Measurements from ENCODE around the gene UBAP2.

Gene UBAP2

DNA sequence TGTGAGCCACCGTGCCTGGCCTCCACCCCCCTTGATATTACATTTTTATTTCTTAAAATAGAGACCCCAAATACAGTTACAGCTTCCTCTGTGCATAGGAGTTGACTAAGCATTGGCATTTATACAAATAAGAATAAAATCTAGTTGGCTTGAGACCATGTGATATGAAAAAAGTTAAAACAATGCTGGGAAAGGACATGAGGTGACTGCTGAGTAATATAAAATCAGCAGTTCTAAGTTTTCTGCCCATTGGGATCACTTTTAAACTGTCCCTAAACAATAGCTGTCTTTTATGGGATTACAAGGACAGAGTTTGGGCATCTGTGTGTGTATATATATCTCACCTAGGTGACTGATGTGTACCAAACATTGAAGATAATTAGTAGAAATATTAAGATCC lies 135.1 kb downstream of the UBAP2 start:
- H3K27ac ChIP-seq: no peak overlapping the region
- H3K27me3 ChIP-seq: no peaks in the 10 kb centered on the region
- H3K4me3 ChIP-seq (ENCODE audit: low read depth in 1 of 2, low read length in 1 of 2): no peak overlapping the region

DNA sequence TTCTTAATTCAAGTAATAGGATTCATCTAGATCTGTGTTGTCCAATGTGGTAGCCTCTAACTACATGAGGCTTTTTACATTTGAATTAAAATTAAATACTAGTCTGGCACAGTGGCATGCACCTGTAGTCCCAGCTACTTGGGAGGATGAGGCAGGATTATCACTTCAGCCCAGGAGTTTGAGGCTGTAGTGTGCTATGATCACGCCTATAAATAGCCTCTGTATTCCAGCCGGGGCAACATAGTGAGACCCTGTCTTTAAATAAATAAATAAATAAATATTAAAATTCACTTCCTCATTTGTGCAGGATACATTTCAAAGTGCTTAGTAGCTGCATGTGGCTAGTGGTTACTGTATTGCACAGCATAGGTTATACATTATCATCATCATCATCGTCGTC lies 139.9 kb downstream of the UBAP2 start:
- Histone ChIP-seq H3K27me3 (no peaks in the 10 kb centered on the region), H3K4me3 (ENCODE audit: low read depth in 1 of 2, low read length in 1 of 2) (no peak overlapping the region), H3K27ac (no peak overlapping the region), H3K9me3 (no peaks in the 10 kb centered on the region), H3K4me1 (ENCODE audit: control insufficient read depth in 1 of 2, insufficient read depth in 1 of 2, low read depth in 1 of 2, low read length in 1 of 2) (no peaks in the 10 kb centered on the region), H3K36me3 (peaks cover 43% of the 10 kb centered on the region)
- TF ChIP-seq, protein P1, sequence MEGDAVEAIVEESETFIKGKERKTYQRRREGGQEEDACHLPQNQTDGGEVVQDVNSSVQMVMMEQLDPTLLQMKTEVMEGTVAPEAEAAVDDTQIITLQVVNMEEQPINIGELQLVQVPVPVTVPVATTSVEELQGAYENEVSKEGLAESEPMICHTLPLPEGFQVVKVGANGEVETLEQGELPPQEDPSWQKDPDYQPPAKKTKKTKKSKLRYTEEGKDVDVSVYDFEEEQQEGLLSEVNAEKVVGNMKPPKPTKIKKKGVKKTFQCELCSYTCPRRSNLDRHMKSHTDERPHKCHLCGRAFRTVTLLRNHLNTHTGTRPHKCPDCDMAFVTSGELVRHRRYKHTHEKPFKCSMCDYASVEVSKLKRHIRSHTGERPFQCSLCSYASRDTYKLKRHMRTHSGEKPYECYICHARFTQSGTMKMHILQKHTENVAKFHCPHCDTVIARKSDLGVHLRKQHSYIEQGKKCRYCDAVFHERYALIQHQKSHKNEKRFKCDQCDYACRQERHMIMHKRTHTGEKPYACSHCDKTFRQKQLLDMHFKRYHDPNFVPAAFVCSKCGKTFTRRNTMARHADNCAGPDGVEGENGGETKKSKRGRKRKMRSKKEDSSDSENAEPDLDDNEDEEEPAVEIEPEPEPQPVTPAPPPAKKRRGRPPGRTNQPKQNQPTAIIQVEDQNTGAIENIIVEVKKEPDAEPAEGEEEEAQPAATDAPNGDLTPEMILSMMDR (IDR thresholded peaks at IDR 0.05): no peak

More for the DNA sequence above, 135.1 kb downstream of the UBAP2 start:
- TF ChIP-seq, protein P1 (IDR thresholded peaks at IDR 0.05): no peak
- peaks cover 71% of the 10 kb centered on the region for H3K36me3 ChIP-seq
- no peaks in the 10 kb centered on the region for H3K4me1 ChIP-seq (ENCODE audit: control insufficient read depth in 1 of 2, insufficient read depth in 1 of 2, low read depth in 1 of 2, low read length in 1 of 2)
- H3K9me3 ChIP-seq: no peaks in the 10 kb centered on the region

DNA sequence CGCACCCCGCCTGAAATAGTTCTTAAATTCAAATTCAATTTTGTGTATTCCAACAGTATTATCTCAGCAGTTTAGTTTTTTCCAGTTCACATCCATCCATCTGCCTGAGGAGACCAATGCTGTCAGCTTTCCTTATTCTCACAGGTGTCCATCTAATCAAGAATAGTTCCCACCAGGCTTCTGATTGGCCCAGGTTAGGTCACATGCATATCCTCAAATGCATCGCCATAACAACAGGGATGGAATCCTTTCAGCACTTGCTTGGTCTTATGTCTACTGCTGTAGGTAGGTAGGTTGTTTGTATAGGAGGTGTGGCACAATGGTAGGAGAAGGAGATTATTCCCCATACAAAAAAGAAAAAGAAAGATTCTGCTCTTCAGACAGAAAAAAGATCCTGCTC lies 140.6 kb downstream of the UBAP2 start:
- Histone ChIP-seq H3K4me3 (ENCODE audit: low read depth in 1 of 2, low read length in 1 of 2) (no peak overlapping the region), H3K36me3 (peaks cover 37% of the 10 kb centered on the region), H3K4me1 (ENCODE audit: control insufficient read depth in 1 of 2, insufficient read depth in 1 of 2, low read depth in 1 of 2, low read length in 1 of 2) (no peaks in the 10 kb centered on the region), H3K9me3 (no peaks in the 10 kb centered on the region), H3K27me3 (no peaks in the 10 kb centered on the region), H3K27ac (no peak overlapping the region)
- TF ChIP-seq, protein P1 (IDR thresholded peaks at IDR 0.05): no peak

DNA sequence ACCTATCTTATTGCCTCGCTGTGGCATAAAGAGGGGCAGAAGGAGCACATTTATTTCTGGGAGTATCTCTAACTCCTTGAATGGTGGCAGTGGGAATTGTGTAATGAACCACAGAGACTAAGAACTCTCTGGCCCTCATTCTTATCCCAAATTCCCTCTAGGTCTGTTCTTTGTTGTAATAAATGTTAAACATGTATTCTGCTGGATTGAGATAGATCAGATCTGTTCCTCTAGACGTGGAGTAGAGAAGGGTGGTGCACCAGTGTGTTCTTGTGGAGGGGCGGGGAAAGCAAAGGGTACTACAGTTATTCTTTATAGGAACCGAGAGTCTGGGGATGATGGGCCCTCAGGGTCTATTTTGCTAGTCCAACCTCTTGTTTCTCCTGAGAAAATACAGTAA lies 141.3 kb downstream of the UBAP2 start:
- Histone ChIP-seq H3K9me3 (no peaks in the 10 kb centered on the region), H3K27me3 (no peaks in the 10 kb centered on the region), H3K27ac (no peak overlapping the region), H3K36me3 (peaks cover 36% of the 10 kb centered on the region), H3K4me3 (ENCODE audit: low read depth in 1 of 2, low read length in 1 of 2) (no peak overlapping the region), H3K4me1 (ENCODE audit: control insufficient read depth in 1 of 2, insufficient read depth in 1 of 2, low read depth in 1 of 2, low read length in 1 of 2) (no peaks in the 10 kb centered on the region)
- TF ChIP-seq, protein P1 (IDR thresholded peaks at IDR 0.05): no peak

DNA sequence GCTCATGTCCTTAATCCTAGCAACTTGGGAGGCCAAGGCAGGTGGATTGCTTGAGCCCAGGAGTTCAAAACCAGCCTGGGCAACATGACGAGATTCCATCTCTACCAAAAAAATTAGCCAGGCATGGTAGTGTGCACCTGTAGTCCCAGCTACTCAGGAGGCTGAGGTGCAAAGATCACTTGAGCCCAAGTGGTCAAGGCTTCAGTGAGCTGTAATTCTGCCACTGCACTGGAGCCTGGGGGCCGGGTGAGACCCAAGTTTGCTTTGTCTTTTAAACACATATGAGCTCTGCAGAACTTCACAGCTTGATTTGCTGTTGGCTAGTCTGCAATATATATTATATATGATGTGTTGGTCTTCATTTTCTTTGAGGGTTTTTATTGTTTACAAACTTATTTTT lies 141.9 kb downstream of the UBAP2 start:
- Histone ChIP-seq H3K27ac (no peak overlapping the region), H3K4me3 (ENCODE audit: low read depth in 1 of 2, low read length in 1 of 2) (no peak overlapping the region), H3K9me3 (no peaks in the 10 kb centered on the region), H3K4me1 (ENCODE audit: control insufficient read depth in 1 of 2, insufficient read depth in 1 of 2, low read depth in 1 of 2, low read length in 1 of 2) (no peaks in the 10 kb centered on the region), H3K27me3 (no peaks in the 10 kb centered on the region), H3K36me3 (peaks cover 36% of the 10 kb centered on the region)
- TF ChIP-seq, protein P1 (IDR thresholded peaks at IDR 0.05): no peak

DNA sequence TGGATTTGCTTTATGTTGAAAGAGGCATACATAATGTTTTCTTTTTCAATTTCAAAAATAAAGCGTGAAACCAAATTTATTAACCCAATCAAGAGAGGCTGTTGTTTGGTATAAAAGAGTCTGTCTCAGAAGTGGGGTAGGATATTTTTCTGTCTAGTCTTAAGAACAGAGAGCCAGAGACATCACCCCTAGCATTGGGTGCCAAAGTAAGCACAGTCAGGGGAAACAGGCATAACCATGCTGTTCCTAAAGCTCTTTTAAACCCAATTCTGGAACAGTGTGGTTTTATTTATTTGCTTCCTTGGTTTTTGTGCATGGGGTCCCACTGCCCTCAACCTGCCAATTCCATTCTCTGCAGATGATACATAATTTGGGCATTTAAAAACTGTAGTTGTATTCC lies 143.6 kb downstream of the UBAP2 start:
- H3K9me3 ChIP-seq: no peaks in the 10 kb centered on the region
- peaks cover 44% of the 10 kb centered on the region for H3K36me3 ChIP-seq
- TF ChIP-seq, protein P1 (IDR thresholded peaks at IDR 0.05): no peak
- H3K27me3 ChIP-seq: no peaks in the 10 kb centered on the region
- H3K4me1 ChIP-seq (ENCODE audit: control insufficient read depth in 1 of 2, insufficient read depth in 1 of 2, low read depth in 1 of 2, low read length in 1 of 2): no peaks in the 10 kb centered on the region
- H3K4me3 ChIP-seq (ENCODE audit: low read depth in 1 of 2, low read length in 1 of 2): no peak overlapping the region
- no peak overlapping the region for H3K27ac ChIP-seq

Measured in neutrophil (primary cell).